HepG2 (cell line): ENCODE data around the gene MLNR.

Experiments used
- HOXA9 ChIP-seq: sonication (generic); formaldehyde crosslinking; IDR thresholded peaks from 2 replicates; pipeline ENCODE4 v1.8.1; 2022; ENCODE audit warnings: missing genetic modification reagents, mild to moderate bottlenecking, moderate library complexity, borderline replicate concordance
- MTA3 ChIP-seq: sonication (generic); formaldehyde crosslinking; IDR thresholded peaks from 2 replicates; pipeline ENCODE4 v1.4.0; 2020; ENCODE audit warnings: missing genetic modification reagents
- SIN3A ChIP-seq: IDR thresholded peaks from 2 replicates; pipeline ENCODE4 v1.6.1; 2011; ENCODE audit warnings: low read depth, mild to moderate bottlenecking, control low read depth, low read length, borderline replicate concordance
- TF ChIP-seq, protein P1 (sequence below): sonication (generic); formaldehyde crosslinking; IDR thresholded peaks from 2 replicates; pipeline ENCODE4; 2020; ENCODE audit warnings: missing genetic modification reagents, mild to moderate bottlenecking, borderline replicate concordance

DNA sequence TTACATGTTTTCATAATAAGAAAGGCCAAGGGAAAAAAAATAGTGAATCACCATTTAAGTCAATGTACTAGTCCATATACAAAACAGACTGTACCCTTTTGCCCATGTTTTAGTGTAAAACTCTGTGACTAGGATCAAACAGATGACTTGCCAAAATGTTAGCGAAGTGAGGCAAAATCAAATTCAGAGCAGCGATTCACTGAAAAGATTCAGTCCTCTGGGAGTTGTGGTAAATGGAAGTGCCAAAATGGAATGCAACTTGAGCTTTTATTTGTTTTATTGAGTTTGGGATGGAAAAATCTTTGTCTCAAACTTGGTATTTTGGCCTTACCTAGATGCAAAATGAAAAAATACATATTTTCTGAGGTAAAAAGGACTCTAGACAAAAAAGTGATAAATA lies 36.7 kb downstream of the MLNR start:
- TF ChIP-seq MTA3 (no peak), HOXA9 (CRISPR knock-in tag) (no peak), SIN3A (no peak)
- TF ChIP-seq, protein P1, sequence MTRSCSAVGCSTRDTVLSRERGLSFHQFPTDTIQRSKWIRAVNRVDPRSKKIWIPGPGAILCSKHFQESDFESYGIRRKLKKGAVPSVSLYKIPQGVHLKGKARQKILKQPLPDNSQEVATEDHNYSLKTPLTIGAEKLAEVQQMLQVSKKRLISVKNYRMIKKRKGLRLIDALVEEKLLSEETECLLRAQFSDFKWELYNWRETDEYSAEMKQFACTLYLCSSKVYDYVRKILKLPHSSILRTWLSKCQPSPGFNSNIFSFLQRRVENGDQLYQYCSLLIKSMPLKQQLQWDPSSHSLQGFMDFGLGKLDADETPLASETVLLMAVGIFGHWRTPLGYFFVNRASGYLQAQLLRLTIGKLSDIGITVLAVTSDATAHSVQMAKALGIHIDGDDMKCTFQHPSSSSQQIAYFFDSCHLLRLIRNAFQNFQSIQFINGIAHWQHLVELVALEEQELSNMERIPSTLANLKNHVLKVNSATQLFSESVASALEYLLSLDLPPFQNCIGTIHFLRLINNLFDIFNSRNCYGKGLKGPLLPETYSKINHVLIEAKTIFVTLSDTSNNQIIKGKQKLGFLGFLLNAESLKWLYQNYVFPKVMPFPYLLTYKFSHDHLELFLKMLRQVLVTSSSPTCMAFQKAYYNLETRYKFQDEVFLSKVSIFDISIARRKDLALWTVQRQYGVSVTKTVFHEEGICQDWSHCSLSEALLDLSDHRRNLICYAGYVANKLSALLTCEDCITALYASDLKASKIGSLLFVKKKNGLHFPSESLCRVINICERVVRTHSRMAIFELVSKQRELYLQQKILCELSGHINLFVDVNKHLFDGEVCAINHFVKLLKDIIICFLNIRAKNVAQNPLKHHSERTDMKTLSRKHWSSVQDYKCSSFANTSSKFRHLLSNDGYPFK: no peak
